Measurements from ENCODE around the gene PRKAG2. TPM values are rescaled to one million over a fixed set of nuclear protein-coding genes. Genes with fewer than 3 reads are reported as not detected.
A peak's percentile ranks its signal among the peaks of the same experiment; 100 is the strongest.
"Not testable (repeated sequence)": the region's sequence is repeated elsewhere in the genome, so short reads cannot be mapped to it uniquely, and the experiment has no call there.

PRKAG2 gene
- polyA plus RNA-seq, 2 donors, result 9.0 to 11.2 TPM

DNA sequence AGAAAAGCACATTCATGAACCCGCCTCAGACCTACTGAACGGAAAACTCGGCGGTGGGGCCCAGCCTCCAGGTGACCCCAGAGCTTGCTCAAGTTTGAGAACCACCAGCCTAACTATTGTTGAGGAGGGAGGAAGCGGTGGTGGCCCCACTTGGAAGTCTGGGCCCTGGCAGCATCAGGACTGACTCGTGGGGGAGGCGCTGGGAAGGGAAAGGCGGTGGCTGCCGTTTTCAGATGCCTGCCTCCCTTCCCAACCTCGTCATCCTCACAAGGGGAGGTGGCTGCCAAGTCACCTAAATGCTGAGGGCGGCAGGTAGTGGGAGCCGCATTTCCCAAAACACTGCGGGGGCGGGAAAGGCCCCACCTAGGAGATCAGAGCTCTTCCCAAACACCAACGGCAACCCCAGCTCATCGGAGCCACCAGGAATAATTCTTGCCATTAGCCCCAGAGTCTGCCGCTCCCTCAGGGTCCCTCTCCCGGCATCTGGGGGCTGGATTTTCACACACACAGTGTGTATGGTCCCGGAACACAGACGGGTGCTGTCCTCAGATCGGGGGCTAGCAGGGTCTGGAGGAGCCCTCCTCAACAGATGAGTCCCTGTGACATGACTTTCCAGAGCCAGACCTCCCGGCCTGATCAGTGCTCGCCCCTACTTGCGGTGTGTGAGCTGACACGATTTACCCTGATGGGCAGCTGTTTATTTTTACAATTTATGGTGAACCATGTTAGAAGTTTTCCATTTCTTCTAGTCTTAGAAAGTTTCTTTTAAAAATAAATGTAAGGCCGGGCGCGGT, 31.3 kb downstream of the PRKAG2 start:
- H3K4me3 ChIP-seq (ENCODE audit: low read depth in 1 of 2, low read length in 2 of 2), result no peak overlapping the region
- H3K4me1 ChIP-seq (ENCODE audit: control insufficient read depth in 2 of 2, insufficient read depth in 2 of 2, low read length in 1 of 2), result peaks cover 0 to 4% of the 10 kb centered on the region in 2 donors
- 89 to 91% methylated on average over 28 of the region's 28 CpGs for WGBS, 2 donors
- no peaks in the 10 kb centered on the region for H3K36me3 ChIP-seq (ENCODE audit: control insufficient read depth in 2 of 2, insufficient read depth in 2 of 2, low read length in 1 of 2)
- no peaks in the 10 kb centered on the region for H3K27me3 ChIP-seq (ENCODE audit: control insufficient read depth in 1 of 2, insufficient read depth in 2 of 2, low read length in 2 of 2)
- no peak overlapping the region for H3K27ac ChIP-seq (ENCODE audit: low read depth in 2 of 2, low read length in 1 of 2)
- H3K9me3 ChIP-seq (ENCODE audit: control insufficient read depth in 2 of 2, insufficient read depth in 1 of 2, low read depth in 1 of 2, low read length in 1 of 2), result no peaks in the 10 kb centered on the region

DNA sequence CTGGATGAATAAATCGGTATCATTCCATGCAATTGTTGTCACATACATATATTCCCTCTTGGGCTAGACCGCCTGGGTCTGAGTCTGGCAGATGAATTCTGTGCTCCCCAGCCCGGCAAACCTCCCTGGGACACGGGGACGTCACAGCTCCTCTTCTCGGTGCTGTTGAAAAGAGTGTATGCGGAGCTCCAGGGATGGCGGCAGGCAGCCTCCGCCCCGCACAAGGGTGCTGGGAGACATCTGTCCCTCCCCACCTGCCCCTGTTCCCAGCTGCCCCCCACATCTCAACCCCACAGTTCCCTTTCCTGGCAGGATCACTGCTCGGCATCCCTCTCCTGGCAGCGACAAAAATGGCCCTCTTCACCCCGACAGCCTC, 32.1 kb downstream of the PRKAG2 start:
- Histone ChIP-seq H3K4me1 (ENCODE audit: control insufficient read depth in 2 of 2, insufficient read depth in 2 of 2, low read length in 1 of 2) (peaks cover under 1 to 5% of the 10 kb centered on the region in 2 donors), H3K9me3 (ENCODE audit: control insufficient read depth in 2 of 2, insufficient read depth in 1 of 2, low read depth in 1 of 2, low read length in 1 of 2) (no peaks in the 10 kb centered on the region), H3K27ac (ENCODE audit: low read depth in 2 of 2, low read length in 1 of 2) (no peak overlapping the region), H3K27me3 (ENCODE audit: control insufficient read depth in 1 of 2, insufficient read depth in 2 of 2, low read length in 2 of 2) (no peaks in the 10 kb centered on the region), H3K4me3 (ENCODE audit: low read depth in 1 of 2, low read length in 2 of 2) (no peak overlapping the region), H3K36me3 (ENCODE audit: control insufficient read depth in 2 of 2, insufficient read depth in 2 of 2, low read length in 1 of 2) (no peaks in the 10 kb centered on the region)
- WGBS, 2 donors, result 95% methylated on average over 13 of the region's 13 CpGs

DNA sequence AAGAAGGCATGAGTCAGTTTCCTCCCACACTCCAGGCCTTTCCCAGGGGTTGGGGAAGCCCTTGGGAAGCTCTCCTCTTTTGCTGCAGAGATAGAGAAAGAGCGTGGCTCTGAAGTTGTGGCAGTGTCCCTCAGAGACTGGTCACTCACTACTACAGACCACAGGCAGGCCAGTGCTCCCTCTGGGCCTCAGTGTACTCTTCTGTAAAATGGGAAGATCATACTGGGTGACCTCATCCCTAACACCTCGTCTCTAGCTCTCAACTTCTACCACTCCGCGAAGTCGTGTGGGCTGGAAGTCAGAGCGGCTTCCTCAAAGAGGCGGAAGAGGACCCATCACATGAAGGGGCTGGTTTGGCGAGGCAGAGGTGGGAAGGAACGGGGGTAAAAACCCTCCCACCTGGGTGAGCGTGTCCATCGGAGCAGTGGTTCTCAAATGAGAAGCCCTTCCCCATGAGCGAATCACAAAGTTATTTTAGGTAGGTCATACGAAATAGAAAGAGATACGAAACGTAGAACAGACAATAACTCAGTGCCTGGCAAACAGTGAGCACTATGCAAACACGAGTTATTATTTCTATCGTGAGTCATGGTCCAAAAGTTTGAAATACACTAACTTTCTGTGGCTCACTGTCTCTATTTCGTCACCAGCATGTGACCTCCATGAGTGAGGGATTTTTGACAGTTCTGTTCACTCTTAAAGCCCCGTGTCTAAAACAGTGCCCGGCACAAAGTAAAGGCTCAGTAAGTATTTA, 32.7 kb downstream of the PRKAG2 start:
- 79% methylated on average over 20 of the region's 20 CpGs for WGBS, 2 donors
- H3K27ac ChIP-seq (ENCODE audit: low read depth in 2 of 2, low read length in 1 of 2), result no peak overlapping the region

GRCh38 chr7:151843181-151843580, 33.7 kb downstream of the PRKAG2 start:
- Histone ChIP-seq H3K27ac (ENCODE audit: low read depth in 2 of 2, low read length in 1 of 2) (no peak overlapping the region), H3K36me3 (ENCODE audit: control insufficient read depth in 2 of 2, insufficient read depth in 2 of 2, low read length in 1 of 2) (no peaks in the 10 kb centered on the region), H3K4me3 (ENCODE audit: low read depth in 1 of 2, low read length in 2 of 2) (no peak overlapping the region), H3K9me3 (ENCODE audit: control insufficient read depth in 2 of 2, insufficient read depth in 1 of 2, low read depth in 1 of 2, low read length in 1 of 2) (no peaks in the 10 kb centered on the region), H3K27me3 (ENCODE audit: control insufficient read depth in 1 of 2, insufficient read depth in 2 of 2, low read length in 2 of 2) (no peaks in the 10 kb centered on the region), H3K4me1 (ENCODE audit: control insufficient read depth in 2 of 2, insufficient read depth in 2 of 2, low read length in 1 of 2) (peaks cover 3 to 14% of the 10 kb centered on the region in 2 donors)
- WGBS, 2 donors, result 78 to 86% methylated on average over 5 of the region's 5 CpGs

More for the DNA sequence above, 32.7 kb downstream of the PRKAG2 start:
- no peaks in the 10 kb centered on the region for H3K36me3 ChIP-seq (ENCODE audit: control insufficient read depth in 2 of 2, insufficient read depth in 2 of 2, low read length in 1 of 2)
- H3K4me3 ChIP-seq (ENCODE audit: low read depth in 1 of 2, low read length in 2 of 2), result no peak overlapping the region
- no peaks in the 10 kb centered on the region for H3K27me3 ChIP-seq (ENCODE audit: control insufficient read depth in 1 of 2, insufficient read depth in 2 of 2, low read length in 2 of 2)
- no peaks in the 10 kb centered on the region for H3K9me3 ChIP-seq (ENCODE audit: control insufficient read depth in 2 of 2, insufficient read depth in 1 of 2, low read depth in 1 of 2, low read length in 1 of 2)
- peaks cover 3 to 9% of the 10 kb centered on the region in 2 donors for H3K4me1 ChIP-seq (ENCODE audit: control insufficient read depth in 2 of 2, insufficient read depth in 2 of 2, low read length in 1 of 2)

DNA sequence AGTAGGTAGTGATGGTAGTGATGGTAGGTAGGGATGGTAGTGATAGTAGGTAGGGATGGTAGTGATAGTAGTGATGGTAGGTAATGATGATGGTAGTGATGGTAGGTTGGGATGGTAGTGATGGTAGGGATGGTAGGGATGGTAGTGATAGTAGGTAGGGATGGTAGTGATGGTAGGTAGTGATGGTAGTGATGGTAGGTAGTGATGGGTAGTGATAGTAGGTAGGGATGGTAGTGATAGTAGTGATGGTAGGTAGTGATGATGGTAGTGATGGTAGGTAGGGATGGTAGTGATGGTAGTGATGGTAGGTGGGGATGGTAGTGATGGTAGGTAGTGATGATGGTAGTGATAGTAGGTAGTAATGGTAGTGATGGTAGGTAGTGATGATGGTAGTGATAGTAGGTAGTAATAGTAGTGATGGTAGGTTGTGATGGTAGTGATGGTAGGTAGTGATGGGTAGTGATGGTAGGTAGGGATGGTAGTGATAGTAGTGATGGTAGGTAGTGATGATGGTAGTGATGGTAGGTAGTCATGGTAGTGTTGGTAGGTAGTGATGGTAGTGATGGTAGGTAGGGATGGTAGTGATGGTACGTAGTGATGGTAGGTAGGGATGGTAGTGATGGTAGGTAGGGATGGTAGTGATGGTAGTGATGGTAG, 35.4 kb downstream of the PRKAG2 start:
- H3K4me3 ChIP-seq (ENCODE audit: low read depth in 1 of 2, low read length in 2 of 2); H3K9me3 ChIP-seq (ENCODE audit: control insufficient read depth in 2 of 2, insufficient read depth in 1 of 2, low read depth in 1 of 2, low read length in 1 of 2); H3K27me3 ChIP-seq (ENCODE audit: control insufficient read depth in 1 of 2, insufficient read depth in 2 of 2, low read length in 2 of 2); H3K27ac ChIP-seq (ENCODE audit: low read depth in 2 of 2, low read length in 1 of 2); H3K36me3 ChIP-seq (ENCODE audit: control insufficient read depth in 2 of 2, insufficient read depth in 2 of 2, low read length in 1 of 2): not testable (repeated sequence)
- H3K4me1 ChIP-seq (ENCODE audit: control insufficient read depth in 2 of 2, insufficient read depth in 2 of 2, low read length in 1 of 2), result peaks cover 3 to 20% of the 10 kb centered on the region in 2 donors
- 100% methylated on average over 1 of the region's 1 CpG for WGBS, 2 donors

GRCh38 chr7:151840088-151840910, 36.6 kb downstream of the PRKAG2 start:
- Histone ChIP-seq H3K27me3 (ENCODE audit: control insufficient read depth in 1 of 2, insufficient read depth in 2 of 2, low read length in 2 of 2) (no peaks in the 10 kb centered on the region), H3K36me3 (ENCODE audit: control insufficient read depth in 2 of 2, insufficient read depth in 2 of 2, low read length in 1 of 2) (no peaks in the 10 kb centered on the region), H3K4me3 (ENCODE audit: low read depth in 1 of 2, low read length in 2 of 2) (no peak overlapping the region), H3K9me3 (ENCODE audit: control insufficient read depth in 2 of 2, insufficient read depth in 1 of 2, low read depth in 1 of 2, low read length in 1 of 2) (no peaks in the 10 kb centered on the region), H3K27ac (ENCODE audit: low read depth in 2 of 2, low read length in 1 of 2) (no peak overlapping the region), H3K4me1 (ENCODE audit: control insufficient read depth in 2 of 2, insufficient read depth in 2 of 2, low read length in 1 of 2) (peaks cover 3 to 20% of the 10 kb centered on the region in 2 donors)
- WGBS, 2 donors, result 91 to 93% methylated on average over 18 of the region's 18 CpGs

GRCh38 chr7:151839451-151839921, 37.4 kb downstream of the PRKAG2 start:
- Histone ChIP-seq H3K4me1 (ENCODE audit: control insufficient read depth in 2 of 2, insufficient read depth in 2 of 2, low read length in 1 of 2) (peaks cover 3 to 20% of the 10 kb centered on the region in 2 donors), H3K27me3 (ENCODE audit: control insufficient read depth in 1 of 2, insufficient read depth in 2 of 2, low read length in 2 of 2) (no peaks in the 10 kb centered on the region), H3K4me3 (ENCODE audit: low read depth in 1 of 2, low read length in 2 of 2) (no peak overlapping the region), H3K36me3 (ENCODE audit: control insufficient read depth in 2 of 2, insufficient read depth in 2 of 2, low read length in 1 of 2) (no peaks in the 10 kb centered on the region), H3K27ac (ENCODE audit: low read depth in 2 of 2, low read length in 1 of 2) (no peak overlapping the region), H3K9me3 (ENCODE audit: control insufficient read depth in 2 of 2, insufficient read depth in 1 of 2, low read depth in 1 of 2, low read length in 1 of 2) (no peaks in the 10 kb centered on the region)
- WGBS, 2 donors, result 68 to 74% methylated on average over 13 of the region's 13 CpGs

- H3K9me3 ChIP-seq (ENCODE audit: control insufficient read depth in 2 of 2, insufficient read depth in 1 of 2, low read depth in 1 of 2, low read length in 1 of 2), result no peaks in the 10 kb centered on the region
- H3K4me3 ChIP-seq (ENCODE audit: low read depth in 1 of 2, low read length in 2 of 2), result no peak overlapping the region
- H3K27me3 ChIP-seq (ENCODE audit: control insufficient read depth in 1 of 2, insufficient read depth in 2 of 2, low read length in 2 of 2), result no peaks in the 10 kb centered on the region
- 46 to 47% methylated on average over 17 of the region's 17 CpGs for WGBS, 2 donors
- no peaks in the 10 kb centered on the region for H3K36me3 ChIP-seq (ENCODE audit: control insufficient read depth in 2 of 2, insufficient read depth in 2 of 2, low read length in 1 of 2)
- H3K27ac ChIP-seq (ENCODE audit: low read depth in 2 of 2, low read length in 1 of 2), result peak overlapping the region; percentile 14 to 26
- H3K4me1 ChIP-seq (ENCODE audit: control insufficient read depth in 2 of 2, insufficient read depth in 2 of 2, low read length in 1 of 2), result peaks cover 3 to 20% of the 10 kb centered on the region in 2 donors
These were observed 38.0 kb downstream of the PRKAG2 start for GRCh38 chr7:151838861-151839381.

DNA sequence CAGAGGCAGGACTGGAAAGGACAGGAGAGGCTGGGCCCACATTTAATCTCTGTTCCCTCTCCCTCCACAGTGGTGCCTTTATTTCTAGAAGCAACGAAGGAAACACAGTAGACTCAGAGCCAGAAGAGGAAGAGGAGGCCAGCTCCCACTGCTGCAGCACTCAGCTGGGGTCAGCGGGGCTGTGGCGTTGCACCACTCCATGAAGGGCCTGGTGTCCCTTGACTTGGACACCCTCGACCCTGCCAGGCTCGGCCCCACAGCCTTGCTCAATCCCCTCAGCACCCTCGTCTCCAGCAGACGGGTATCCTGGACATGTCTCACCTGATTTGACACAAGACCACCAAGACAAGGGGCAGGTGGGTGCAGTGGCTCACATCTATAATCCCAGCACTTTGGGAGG, 38.8 kb downstream of the PRKAG2 start:
- 76 to 83% methylated on average over 7 of the region's 7 CpGs for WGBS, 2 donors
- Histone ChIP-seq H3K4me1 (ENCODE audit: control insufficient read depth in 2 of 2, insufficient read depth in 2 of 2, low read length in 1 of 2) (peaks cover 3 to 20% of the 10 kb centered on the region in 2 donors), H3K4me3 (ENCODE audit: low read depth in 1 of 2, low read length in 2 of 2) (no peak overlapping the region), H3K27ac (ENCODE audit: low read depth in 2 of 2, low read length in 1 of 2) (no peak overlapping the region), H3K9me3 (ENCODE audit: control insufficient read depth in 2 of 2, insufficient read depth in 1 of 2, low read depth in 1 of 2, low read length in 1 of 2) (no peaks in the 10 kb centered on the region), H3K27me3 (ENCODE audit: control insufficient read depth in 1 of 2, insufficient read depth in 2 of 2, low read length in 2 of 2) (no peaks in the 10 kb centered on the region), H3K36me3 (ENCODE audit: control insufficient read depth in 2 of 2, insufficient read depth in 2 of 2, low read length in 1 of 2) (peaks cover 0 to 2% of the 10 kb centered on the region in 2 donors)
